HT1080 (cell line): Measurements from ENCODE around the gene E4F1. TPM values are rescaled to one million over a fixed set of nuclear protein-coding genes. Genes with fewer than 3 reads are reported as not detected.
"Not testable (repeated sequence)": the region's sequence is repeated elsewhere in the genome, so short reads cannot be mapped to it uniquely, and the experiment has no call there.

ENCODE experiments used
- DNase-seq: peaks from one replicate; pipeline ENCODE4 v3.0.0-alpha.2; 2015; ENCODE audit warnings: low read depth
- total RNA-seq: library from RNA; depleted of rRNA; stranded (reverse); fragments of >200 nt; shearing (Covaris generic); gene quantifications from 2 replicates; pipeline ENCODE4 v1.2.3, GENCODE V29; 2014

E4F1 gene
- total RNA-seq, 1 experiment from 2014 or later, result 37.4 TPM

DNA sequence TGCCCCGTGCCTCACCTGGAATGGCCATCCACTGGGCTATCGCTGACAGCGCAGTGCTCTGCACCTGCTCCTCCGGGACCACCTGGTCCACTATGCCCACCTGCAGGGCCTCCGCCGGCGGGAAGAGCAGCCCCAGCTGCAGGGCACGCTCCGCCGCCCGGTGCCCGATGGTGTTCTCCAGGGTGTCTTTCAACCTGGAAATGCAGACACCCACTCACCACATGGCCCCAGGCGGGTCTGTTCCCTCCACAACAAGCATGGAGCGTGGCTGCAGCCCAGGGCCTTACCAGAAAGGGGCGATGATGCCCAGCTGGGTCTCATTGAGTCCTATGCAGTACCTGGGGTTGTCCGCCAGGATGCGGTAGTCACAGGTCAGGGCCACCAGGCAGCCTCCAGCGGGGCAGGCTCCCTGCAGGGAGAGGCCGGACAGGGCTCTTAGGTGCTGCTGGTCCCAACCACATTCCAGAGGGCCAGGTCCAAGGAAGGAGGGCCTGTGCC is 19.7 kb downstream of the E4F1 start:
- DNase-seq, result no peak

GRCh38 chr16:2243781-2244180 is 20.4 kb downstream of the E4F1 start:
- DNase-seq, result no peak

- no peak for DNase-seq
Measured at GRCh38 chr16:2244301-2244700, 20.9 kb downstream of the E4F1 start.

- DNase-seq, result no peak
Measured at GRCh38 chr16:2244926-2245795, 21.8 kb downstream of the E4F1 start.

DNA sequence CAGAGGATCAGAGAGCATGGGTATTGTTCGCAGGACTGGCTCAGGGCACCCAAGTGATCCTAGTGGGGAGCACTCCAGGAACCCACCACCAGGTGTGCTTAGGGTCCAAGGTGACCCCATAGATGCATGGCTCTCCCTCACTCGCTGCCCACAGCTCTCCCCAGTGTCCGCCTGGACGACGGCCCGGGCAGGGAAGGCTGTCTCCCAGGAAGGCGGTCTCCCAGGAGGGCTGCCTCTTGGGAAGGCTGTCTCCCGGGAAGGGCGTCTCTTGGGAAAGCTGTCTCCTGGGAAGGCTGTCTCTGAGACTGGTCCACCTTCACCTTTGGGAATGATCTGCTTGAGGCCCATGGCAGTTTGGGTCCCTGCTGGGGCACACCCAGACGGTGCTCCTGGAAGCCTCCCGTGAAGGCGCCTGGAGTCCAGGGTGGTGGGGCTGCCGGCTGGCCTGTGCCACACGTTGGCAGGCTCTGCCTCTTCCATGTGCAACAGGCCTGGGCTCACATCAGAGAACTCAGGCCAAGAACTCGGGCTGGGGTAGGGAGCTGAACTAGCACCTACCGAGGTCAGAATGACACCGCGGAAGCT is 23.0 kb downstream of the E4F1 start:
- no peak for DNase-seq

DNA sequence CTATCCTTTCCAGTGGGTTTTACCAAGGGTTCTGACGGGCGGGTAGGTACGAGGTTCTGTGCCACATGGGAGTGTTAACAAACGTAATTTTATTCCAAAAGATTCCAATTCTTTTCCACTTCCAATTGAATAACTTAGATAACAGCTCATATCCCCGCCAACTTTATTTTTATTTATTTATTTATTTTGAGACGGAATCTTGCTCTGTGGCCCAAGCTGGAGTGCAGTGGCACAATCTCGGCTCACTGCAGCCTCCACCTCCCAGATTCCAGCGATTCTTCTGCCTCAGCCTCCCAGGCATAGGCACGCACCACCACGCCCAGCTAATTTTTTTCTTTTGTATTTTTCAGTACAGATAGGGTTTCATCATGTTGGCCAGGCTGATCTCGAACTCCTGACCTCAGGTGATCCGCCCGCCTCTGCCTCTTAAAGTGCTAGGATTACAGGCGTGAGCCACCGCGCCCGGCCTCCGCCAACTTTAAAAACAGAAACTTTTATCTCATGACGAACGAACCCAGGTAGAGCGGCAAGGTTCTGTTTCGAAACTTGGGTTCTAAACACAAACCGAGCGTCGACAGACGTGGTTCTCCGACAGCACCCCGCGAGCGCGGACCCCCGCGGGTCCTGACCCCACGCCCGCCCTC is 27.4 kb downstream of the E4F1 start:
- DNase-seq, result peak; percentile 55

GRCh38 chr16:2251296-2252111 is 28.1 kb downstream of the E4F1 start, which contains the start of gene ECI1:
TSS of gene ECI1 (minus strand) at chr16:2251587. CDS start at chr16:2251566, 21 bp downstream.
- DNase-seq, result peak; percentile 96

GRCh38 chr16:2252806-2253148 is 29.4 kb downstream of the E4F1 start:
- DNase-seq, result no peak

DNA sequence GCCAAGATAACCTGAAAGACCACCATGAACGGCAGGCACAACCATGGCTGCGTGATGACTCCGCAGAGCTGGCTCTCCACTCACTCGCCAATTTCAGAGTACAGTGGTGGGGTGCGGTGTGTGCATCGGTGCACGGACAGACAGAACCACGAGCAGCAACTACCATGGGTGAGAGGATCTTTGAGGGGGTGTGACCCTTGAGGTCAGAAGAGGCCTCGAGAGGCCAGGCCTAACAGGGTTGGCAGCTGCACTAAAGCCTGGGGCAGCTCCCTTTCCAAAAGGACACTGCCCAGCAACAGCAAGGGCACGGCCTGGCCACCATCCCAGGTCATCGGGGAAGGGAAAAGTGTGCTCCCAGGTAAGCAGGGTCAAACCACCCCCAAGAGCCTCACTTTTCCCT is 29.9 kb downstream of the E4F1 start:
- no peak for DNase-seq

DNA sequence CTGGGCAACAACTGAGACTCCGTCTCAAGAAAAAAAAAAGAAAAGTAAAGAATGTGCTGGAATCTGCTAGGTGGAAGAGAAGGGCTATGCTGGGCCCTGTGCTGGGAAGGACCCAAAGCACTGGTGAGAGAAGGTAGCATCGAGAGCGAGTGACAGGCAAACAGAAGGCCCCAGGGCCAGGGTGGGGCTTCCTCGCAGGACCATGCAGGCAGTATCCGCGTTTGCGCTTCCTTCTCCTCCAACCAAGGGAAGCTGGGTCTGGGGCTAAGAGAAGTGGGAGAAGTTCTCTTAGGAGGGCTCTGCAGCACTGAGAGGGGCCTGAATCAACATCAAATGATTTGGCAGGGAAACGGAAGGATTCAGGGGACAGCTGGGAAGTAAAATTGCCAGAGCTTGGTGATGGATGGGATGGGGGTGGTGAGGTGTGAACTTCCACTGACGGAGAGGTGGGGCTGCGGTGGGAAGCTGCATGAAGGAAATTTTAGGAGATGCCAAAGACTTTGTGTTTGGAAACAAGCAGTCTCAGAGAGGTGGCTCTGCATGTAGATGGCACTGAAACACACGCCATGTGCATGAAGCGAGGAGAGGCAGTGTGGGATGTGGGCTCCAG is 33.2 kb downstream of the E4F1 start:
- no peak for DNase-seq

- no peak for DNase-seq
Measured at GRCh38 chr16:2257726-2258125, 34.3 kb downstream of the E4F1 start.

DNA sequence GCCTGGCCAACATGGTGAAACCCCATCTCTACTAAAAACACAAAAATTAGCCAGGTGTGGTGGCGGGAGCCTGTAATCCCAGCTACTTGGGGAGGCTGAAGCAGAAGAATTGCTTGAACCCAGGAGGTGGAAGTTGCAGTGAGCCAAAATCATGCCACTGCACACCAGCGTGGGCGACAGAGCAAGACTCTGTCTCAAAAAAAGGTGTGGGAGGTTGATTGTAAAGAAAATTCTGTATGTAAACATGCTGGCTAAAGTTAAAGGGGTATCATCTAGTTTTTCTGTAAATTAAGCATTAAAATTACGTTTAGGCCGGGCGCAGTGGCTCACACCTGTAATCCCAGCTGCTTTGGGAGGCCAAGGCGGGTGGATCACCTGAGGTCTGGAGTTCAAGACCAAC is 35.1 kb downstream of the E4F1 start:
- DNase-seq, result not testable (repeated sequence)

DNA sequence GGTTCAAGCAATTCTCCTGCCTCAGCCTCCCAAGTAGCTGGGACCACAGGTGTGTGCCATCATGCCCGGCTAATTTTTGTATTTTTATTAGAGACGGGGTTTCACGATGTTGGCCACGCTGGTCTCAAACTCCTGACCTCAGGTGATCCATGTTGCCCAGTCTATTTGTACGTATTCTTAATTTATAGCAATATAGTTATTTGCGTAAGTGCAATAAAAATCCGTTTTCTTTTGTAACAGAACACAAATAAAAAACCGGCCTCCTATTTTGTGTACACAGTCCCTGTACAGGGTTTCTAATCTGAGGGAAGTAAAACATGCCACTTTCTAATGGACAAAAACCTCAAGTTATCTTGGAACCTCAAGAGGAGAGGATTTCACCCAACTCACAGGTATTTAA is 36.9 kb downstream of the E4F1 start:
- DNase-seq, result no peak

- DNase-seq, result not testable (repeated sequence)
Measured at GRCh38 chr16:2263026-2263425, 39.6 kb downstream of the E4F1 start.

DNA sequence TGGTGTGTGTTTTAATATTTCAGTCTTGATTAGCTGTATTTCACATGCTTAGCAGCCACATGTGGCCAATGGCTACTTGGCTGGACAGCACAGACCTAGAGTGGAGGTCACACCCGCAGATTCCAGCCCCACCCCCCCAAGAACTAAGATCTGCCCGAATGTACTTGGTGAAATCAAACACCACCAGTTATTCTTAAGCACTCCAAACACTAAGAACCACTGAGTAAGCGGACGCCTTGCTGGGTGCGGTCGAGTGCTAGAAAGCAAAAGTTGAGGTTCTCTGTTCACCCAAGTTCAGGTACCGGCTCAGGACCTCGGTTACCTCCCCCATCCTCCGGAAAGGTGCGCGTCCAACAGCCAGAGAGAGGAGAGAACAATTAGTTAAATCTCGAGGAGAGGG is 43.5 kb downstream of the E4F1 start:
- peak; percentile 13 for DNase-seq

- not testable (repeated sequence) for DNase-seq
Measured at GRCh38 chr16:2267505-2267912, 44.1 kb downstream of the E4F1 start.

- peak; percentile 93 for DNase-seq
Measured at GRCh38 chr16:2267913-2268666, 44.7 kb downstream of the E4F1 start, which contains the start of gene RNPS1. TSS of gene RNPS1 (minus strand) at chr16:2268126. CDS start at chr16:2264643, 3,483 bp downstream.

DNA sequence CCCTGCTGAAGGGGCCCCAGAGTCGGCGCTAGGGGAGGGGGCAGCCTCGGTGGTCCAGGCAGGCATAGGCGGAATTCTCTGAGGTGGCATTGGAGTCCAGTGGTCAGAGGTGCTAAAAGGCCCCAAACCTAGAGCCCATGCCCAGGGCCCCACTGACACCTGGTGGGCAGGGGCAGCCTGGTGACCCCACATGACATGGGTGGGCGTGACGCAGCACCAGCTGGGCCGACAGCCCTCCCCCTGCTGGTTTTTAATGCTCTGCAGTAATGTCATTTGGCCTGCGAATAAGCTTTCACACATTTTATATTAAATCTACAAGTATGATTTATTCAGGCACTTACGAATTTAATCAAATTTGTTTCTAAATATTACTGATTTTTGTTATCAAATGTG is 46.7 kb downstream of the E4F1 start:
- no peak for DNase-seq

DNA sequence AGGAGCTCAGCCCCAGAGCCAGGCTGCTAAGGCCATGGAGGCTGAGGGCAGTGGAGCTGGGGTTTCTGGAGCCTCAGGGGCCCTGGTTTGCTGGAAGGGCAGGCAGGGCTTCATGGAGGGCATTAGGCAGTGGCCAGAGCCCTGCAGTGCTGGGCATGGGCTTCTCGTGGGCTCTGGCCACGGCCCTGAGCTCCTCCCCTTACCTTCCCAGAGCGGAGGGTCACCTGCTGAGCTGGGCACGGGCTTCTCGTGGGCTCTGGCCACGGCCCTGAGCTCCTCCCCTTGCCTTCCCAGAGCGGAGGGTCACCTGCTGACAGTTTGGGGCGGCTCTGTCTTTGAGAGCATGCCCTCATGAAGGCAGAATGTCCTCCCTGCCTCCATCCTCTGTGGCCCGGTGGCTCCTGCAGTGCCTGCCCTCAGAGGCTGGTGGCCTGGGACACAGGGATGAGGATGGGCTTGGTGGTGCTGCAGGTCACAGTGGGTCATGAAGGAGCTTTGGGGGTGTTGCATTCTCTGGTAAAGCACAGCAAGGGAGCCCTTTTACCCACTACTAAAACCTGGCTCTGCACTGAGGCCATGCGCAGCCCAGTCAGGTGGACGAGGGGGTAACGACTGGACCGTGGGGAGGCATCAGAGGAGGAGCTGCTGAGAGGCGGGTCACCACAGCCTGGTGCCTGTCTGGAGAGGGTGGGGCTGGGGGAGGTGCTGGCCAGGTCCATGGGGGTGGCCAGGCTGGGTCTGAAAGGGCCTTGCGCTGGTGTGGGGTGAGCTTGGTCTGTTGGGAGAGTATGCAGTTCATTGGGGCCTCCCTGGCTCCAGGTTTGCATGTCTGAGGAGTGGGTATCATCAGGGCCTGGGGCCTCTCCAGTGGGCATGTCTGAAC is 47.4 kb downstream of the E4F1 start:
- DNase-seq, result no peak
